H9 (cell line): ENCODE data around the gene C14orf132. TPM values are rescaled to one million over a fixed set of nuclear protein-coding genes. Genes with fewer than 3 reads are reported as not detected.
A peak's percentile ranks its signal among the peaks of the same experiment; 100 is the strongest.

Source experiments
- DNase-seq: peaks from one replicate; pipeline ENCODE4 v3.0.0-alpha.2; 2017
- H2AFZ ChIP-seq: one replicate; pipeline ENCODE4 v1.6.1; 2013; ENCODE audit warnings: mild to moderate bottlenecking, low read length, control low read depth, moderate library complexity
- H2AK5ac ChIP-seq: 2 replicates; pipeline ENCODE4 v1.6.1; 2013; ENCODE audit warnings: low read length, control low read depth, mixed read lengths; ENCODE audit not compliant: insufficient read length
- H2BK120ac ChIP-seq: one replicate; pipeline ENCODE4 v1.6.1; 2013; ENCODE audit warnings: low read depth, mild to moderate bottlenecking, low read length, control low read depth, inconsistent platforms; ENCODE audit not compliant: poor library complexity, severe bottlenecking
- H2BK12ac ChIP-seq: 2 replicates; pipeline ENCODE4 v1.6.1; 2013; ENCODE audit warnings: low read length, control low read depth, mixed read lengths, low read depth; ENCODE audit not compliant: insufficient read length
- H2BK15ac ChIP-seq: 2 replicates; pipeline ENCODE4 v1.6.1; 2013; ENCODE audit warnings: low read depth, low read length, control low read depth
- H2BK20ac ChIP-seq: one replicate; pipeline ENCODE4 v1.6.1; 2013; ENCODE audit warnings: low read depth, mild to moderate bottlenecking, low read length, control low read depth, inconsistent platforms; ENCODE audit not compliant: poor library complexity, severe bottlenecking
- H2BK5ac ChIP-seq: 2 replicates; pipeline ENCODE4 v1.6.1; 2013; ENCODE audit warnings: low read length, control low read depth, mixed read lengths; ENCODE audit not compliant: insufficient read length
- H3K14ac ChIP-seq: 2 replicates; pipeline ENCODE4 v1.6.1; 2013; ENCODE audit warnings: low read length, control low read depth; ENCODE audit not compliant: insufficient read depth
- H3K18ac ChIP-seq: 2 replicates; pipeline ENCODE4 v1.6.1; 2013; ENCODE audit warnings: low read depth, mild to moderate bottlenecking, mixed read lengths, low read length, control low read depth; ENCODE audit not compliant: insufficient read length
- H3K23ac ChIP-seq: 2 replicates; pipeline ENCODE4 v1.6.1; 2013; ENCODE audit warnings: low read length, control low read depth, mixed read lengths, low read depth; ENCODE audit not compliant: insufficient read length
- H3K23me2 ChIP-seq: 2 replicates; pipeline ENCODE4 v1.6.1; 2013; ENCODE audit warnings: low read depth, mild to moderate bottlenecking, mixed read lengths, low read length, control low read depth; ENCODE audit not compliant: insufficient read length, poor library complexity, severe bottlenecking
- H3K27ac ChIP-seq: 2 replicates; pipeline ENCODE4 v1.5.1; 2013; ENCODE audit warnings: low read length, control low read depth, mixed read lengths, low read depth; ENCODE audit not compliant: insufficient read length
- H3K27me3 ChIP-seq: 2 replicates; pipeline ENCODE4 v1.6.1; 2013; ENCODE audit warnings: low read length, control low read depth, inconsistent platforms; ENCODE audit not compliant: insufficient read depth
- H3K4ac ChIP-seq: 2 replicates; pipeline ENCODE4 v1.6.1; 2013; ENCODE audit warnings: low read depth, mild to moderate bottlenecking, control low read depth, inconsistent platforms, low read length, moderate library complexity
- H3K4me1 ChIP-seq: 2 replicates; pipeline ENCODE4 v1.6.1; 2013; ENCODE audit warnings: low read length, control low read depth, inconsistent platforms; ENCODE audit not compliant: insufficient read depth
- H3K4me2 ChIP-seq: 2 replicates; pipeline ENCODE4 v1.6.1; 2013; ENCODE audit warnings: low read length, control low read depth, mixed read lengths; ENCODE audit not compliant: insufficient read length, insufficient read depth
- H3K56ac ChIP-seq: 2 replicates; pipeline ENCODE4 v1.6.1; 2013; ENCODE audit warnings: low read depth, mild to moderate bottlenecking, mixed read lengths, low read length, control low read depth; ENCODE audit not compliant: insufficient read length
- H3K79me1 ChIP-seq: 2 replicates; pipeline ENCODE4 v1.6.1; 2013; ENCODE audit warnings: low read depth, mild to moderate bottlenecking, moderate library complexity, low read length, control low read depth, inconsistent platforms; ENCODE audit not compliant: insufficient read depth, poor library complexity, severe bottlenecking
- H3K79me2 ChIP-seq: 2 replicates; pipeline ENCODE4 v1.6.1; 2013; ENCODE audit warnings: low read length, control low read depth, inconsistent platforms; ENCODE audit not compliant: insufficient read depth
- H3K9ac ChIP-seq: 2 replicates; pipeline ENCODE4 v1.6.1; 2013; ENCODE audit warnings: low read length, control low read depth, mixed read lengths; ENCODE audit not compliant: insufficient read length; ENCODE audit errors: extremely low read depth
- H3K9me3 ChIP-seq: one replicate; pipeline ENCODE4 v1.6.1; 2013; ENCODE audit warnings: low read depth, low read length, inconsistent platforms; ENCODE audit not compliant: control insufficient read depth
- H3T11ph ChIP-seq: one replicate; pipeline ENCODE4 v1.6.1; 2013; ENCODE audit warnings: mild to moderate bottlenecking, low read length, control low read depth, inconsistent platforms
- H4K20me1 ChIP-seq: one replicate; pipeline ENCODE4 v1.6.1; 2013; ENCODE audit not compliant: control insufficient read depth, insufficient read length, insufficient read depth
- H4K5ac ChIP-seq: 2 replicates; pipeline ENCODE4 v1.6.1; 2013; ENCODE audit warnings: low read depth, mild to moderate bottlenecking, mixed read lengths, low read length, control low read depth; ENCODE audit not compliant: insufficient read length
- H4K8ac ChIP-seq: replicated peaks from 2 replicates; pipeline ENCODE4 v1.6.1; 2013; ENCODE audit warnings: low read length, control low read depth, mixed read lengths, low read depth; ENCODE audit not compliant: insufficient read length
- H4K91ac ChIP-seq: 2 replicates; pipeline ENCODE4 v1.6.1; 2013; ENCODE audit warnings: low read depth, mild to moderate bottlenecking, moderate library complexity, mixed read lengths, low read length, control low read depth; ENCODE audit not compliant: insufficient read length
- H3K27ac Mint-ChIP-seq, 3 experiments: 2 replicates in 2 of 3; 3 replicates in 1 of 3; pipeline ENCODE4 v1.8.0; 2020 to 2021; ENCODE audit warnings: mixed read lengths in 3 of 3, mild to moderate bottlenecking in 1 of 3, moderate library complexity in 1 of 3
- H3K27me3 Mint-ChIP-seq: 2 replicates; pipeline ENCODE4 v1.8.0; 2021; ENCODE audit warnings: low read depth, mild to moderate bottlenecking, moderate library complexity, mixed read lengths
- H3K36me3 Mint-ChIP-seq, 3 experiments: 2 replicates in 2 of 3; 3 replicates in 1 of 3; pipeline ENCODE4 v1.8.0; 2020 to 2021; ENCODE audit warnings: low read depth in 3 of 3, mixed read lengths in 3 of 3; ENCODE audit not compliant: insufficient read depth in 1 of 3
- H3K4me1 Mint-ChIP-seq, 2 experiments: 2 replicates each; pipeline ENCODE4 v1.8.0; 2020; ENCODE audit warnings: mixed read lengths in 2 of 2
- H3K4me3 Mint-ChIP-seq, 2 experiments: 2 replicates in 1 of 2; 3 replicates in 1 of 2; pipeline ENCODE4 v1.8.0; 2020 to 2021; ENCODE audit warnings: mild to moderate bottlenecking in 2 of 2, mixed read lengths in 2 of 2, moderate library complexity in 1 of 2
- H3K9me3 Mint-ChIP-seq, 2 experiments: 2 replicates in 1 of 2; 3 replicates in 1 of 2; pipeline ENCODE4 v1.8.0; 2020; ENCODE audit warnings: mild to moderate bottlenecking in 2 of 2, mixed read lengths in 2 of 2, moderate library complexity in 1 of 2
- WGBS: extraction: QIAGEN DNeasy Blood & Tissue Kit; methylation state at CpG from one replicate; pipeline ENCODE4 v1.1.7; 2013; ENCODE audit warnings: missing lambda C conversion rate, low lambda C conversion rate, mixed read lengths; ENCODE audit not compliant: insufficient read length; ENCODE audit errors: extremely low coverage; 5-methylcytosine and 5-hydroxymethylcytosine counted together
- total RNA-seq: library from RNA; stranded (reverse); gene quantifications from 2 replicates; pipeline ENCODE4 v1.2.1, GENCODE V29; 2021
- TF ChIP-seq, protein P1 (sequence below): fragments of 200-600 bp; sonication (generic); conservative IDR thresholded peaks from 3 replicates; pipeline ENCODE4 v1.8.0; 2021; ENCODE audit warnings: antibody characterized with exemption, mild to moderate bottlenecking

Gene C14orf132
- total RNA-seq, 1 experiment from 2014 or later: 5.7 TPM

DNA sequence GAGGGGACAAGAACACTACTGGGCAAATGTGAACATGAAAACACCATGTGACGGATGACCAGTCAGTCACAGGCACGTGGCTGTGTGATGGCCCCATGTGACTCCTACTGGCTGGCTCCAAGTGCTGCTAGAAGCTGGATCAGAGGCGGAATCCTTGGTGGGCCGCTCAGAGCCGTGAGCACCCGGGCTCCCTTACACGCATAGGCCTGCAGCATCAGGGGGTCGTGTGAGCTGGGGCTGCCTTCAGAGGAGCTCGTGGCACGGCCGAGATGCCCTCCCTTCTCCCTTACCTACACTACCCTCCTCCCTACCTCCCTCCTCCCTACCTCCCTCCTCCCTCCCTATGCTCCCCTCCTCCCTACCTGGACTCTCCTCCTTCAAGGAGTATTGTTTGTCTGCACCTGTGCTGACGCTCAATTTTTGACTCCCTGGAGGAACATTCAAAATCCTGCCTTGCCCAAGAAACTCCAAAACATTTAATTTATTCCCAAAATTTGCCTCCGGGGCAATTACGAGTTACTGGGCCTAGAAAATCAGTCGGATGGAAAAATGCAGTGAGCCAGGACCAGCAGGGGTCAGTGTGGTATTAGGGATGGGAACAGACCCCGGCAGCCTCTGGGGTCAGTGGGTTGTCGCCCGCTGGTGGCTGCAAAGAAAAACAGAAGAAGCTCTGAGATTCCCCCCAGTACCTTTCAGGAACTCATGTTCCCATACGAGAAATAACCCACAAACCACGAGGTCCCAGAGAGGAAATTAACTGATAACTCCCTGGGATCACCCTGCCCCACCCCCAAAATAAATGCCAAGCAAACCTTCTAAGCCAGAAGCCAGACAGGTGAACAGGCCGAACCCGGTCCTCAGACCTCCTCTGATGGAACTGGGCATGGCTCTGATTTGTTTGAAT lies 61.3 kb downstream of the C14orf132 start:
- H2AK5ac ChIP-seq: no peak overlapping the region
- no peak overlapping the region for H2BK15ac ChIP-seq
- Mint-ChIP-seq H3K36me3 (no peaks in the 10 kb centered on the region; a peak in 1 of 7 replicates), H3K27ac (no peak overlapping the region), H3K4me1 (peaks cover 23 to 39% of the 10 kb centered on the region in 2 experiments), H3K9me3 (peaks cover 0 to 5% of the 10 kb centered on the region in 2 experiments; a peak in 1 of 5 replicates), H3K27me3 (no peaks in the 10 kb centered on the region), H3K4me3 (no peak overlapping the region)
- H3K4me1 ChIP-seq: no peaks in the 10 kb centered on the region
- no peak overlapping the region for H2AFZ ChIP-seq
- no peak overlapping the region for H3T11ph ChIP-seq
- H3K18ac ChIP-seq: no peak overlapping the region
- no peak overlapping the region for H3K4ac ChIP-seq
- TF ChIP-seq, protein P1, sequence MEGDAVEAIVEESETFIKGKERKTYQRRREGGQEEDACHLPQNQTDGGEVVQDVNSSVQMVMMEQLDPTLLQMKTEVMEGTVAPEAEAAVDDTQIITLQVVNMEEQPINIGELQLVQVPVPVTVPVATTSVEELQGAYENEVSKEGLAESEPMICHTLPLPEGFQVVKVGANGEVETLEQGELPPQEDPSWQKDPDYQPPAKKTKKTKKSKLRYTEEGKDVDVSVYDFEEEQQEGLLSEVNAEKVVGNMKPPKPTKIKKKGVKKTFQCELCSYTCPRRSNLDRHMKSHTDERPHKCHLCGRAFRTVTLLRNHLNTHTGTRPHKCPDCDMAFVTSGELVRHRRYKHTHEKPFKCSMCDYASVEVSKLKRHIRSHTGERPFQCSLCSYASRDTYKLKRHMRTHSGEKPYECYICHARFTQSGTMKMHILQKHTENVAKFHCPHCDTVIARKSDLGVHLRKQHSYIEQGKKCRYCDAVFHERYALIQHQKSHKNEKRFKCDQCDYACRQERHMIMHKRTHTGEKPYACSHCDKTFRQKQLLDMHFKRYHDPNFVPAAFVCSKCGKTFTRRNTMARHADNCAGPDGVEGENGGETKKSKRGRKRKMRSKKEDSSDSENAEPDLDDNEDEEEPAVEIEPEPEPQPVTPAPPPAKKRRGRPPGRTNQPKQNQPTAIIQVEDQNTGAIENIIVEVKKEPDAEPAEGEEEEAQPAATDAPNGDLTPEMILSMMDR: peak; percentile 97
- no peak overlapping the region for H2BK120ac ChIP-seq
- no peaks in the 10 kb centered on the region for H3K23me2 ChIP-seq
- H3K9me3 ChIP-seq: no peaks in the 10 kb centered on the region
- no peak overlapping the region for H3K23ac ChIP-seq
- no CpG with 5 or more reads among the region's 22 CpGs for WGBS
- no peak overlapping the region for H3K9ac ChIP-seq
- no peaks in the 10 kb centered on the region for H4K20me1 ChIP-seq
- H4K5ac ChIP-seq: no peak overlapping the region
- no peak overlapping the region for H3K14ac ChIP-seq
- DNase-seq: peak; percentile 90
- H2BK5ac ChIP-seq: no peak overlapping the region
- no peak overlapping the region for H4K8ac ChIP-seq
- H2BK12ac ChIP-seq: no peak overlapping the region
- H3K27me3 ChIP-seq: no peaks in the 10 kb centered on the region
- no peak overlapping the region for H4K91ac ChIP-seq
- H3K4me2 ChIP-seq: no peak overlapping the region
- H2BK20ac ChIP-seq: no peak overlapping the region
- no peaks in the 10 kb centered on the region for H3K79me2 ChIP-seq
- H3K56ac ChIP-seq: no peak overlapping the region
- H3K27ac ChIP-seq: no peak overlapping the region
- H3K79me1 ChIP-seq: no peaks in the 10 kb centered on the region
